GM10248 (cell line): ENCODE data around the gene COL4A4.

Source experiments
- CTCF ChIA-PET: fragments of 300-600 bp; sonication (Branson Sonifier 250); formaldehyde crosslinking; extraction: SDS; loops from one replicate; lab custom pipeline; 2021; ENCODE audit warnings: antibody characterized with exemption; lab: Yijun Ruan, JAX
- POLR2A ChIA-PET: fragments of 350-650 bp; sonication (Branson Sonifier 250); formaldehyde crosslinking; extraction: SDS; loops from one replicate; lab custom pipeline; 2020; ENCODE audit warnings: antibody characterized with exemption; lab: Yijun Ruan, JAX
- DNase-seq: peaks from one replicate; pipeline ENCODE4 v3.0.0; 2012; ENCODE audit errors: extremely low spot score
- CTCF ChIP-seq: IDR thresholded peaks from 2 replicates; pipeline ENCODE4 v1.5.1; 2012; ENCODE audit warnings: mild to moderate bottlenecking, low read depth; ENCODE audit errors: extremely low read depth, missing control alignments, control extremely low read depth

Gene COL4A4

GRCh38 chr2:227198866-227199265 lies 34.9 kb upstream of the COL4A4 start:
- POLR2A ChIA-PET = no interaction called here
- DNase-seq = no peak
- CTCF ChIA-PET = no interaction called here
- no peak for TF ChIP-seq CTCF

DNA sequence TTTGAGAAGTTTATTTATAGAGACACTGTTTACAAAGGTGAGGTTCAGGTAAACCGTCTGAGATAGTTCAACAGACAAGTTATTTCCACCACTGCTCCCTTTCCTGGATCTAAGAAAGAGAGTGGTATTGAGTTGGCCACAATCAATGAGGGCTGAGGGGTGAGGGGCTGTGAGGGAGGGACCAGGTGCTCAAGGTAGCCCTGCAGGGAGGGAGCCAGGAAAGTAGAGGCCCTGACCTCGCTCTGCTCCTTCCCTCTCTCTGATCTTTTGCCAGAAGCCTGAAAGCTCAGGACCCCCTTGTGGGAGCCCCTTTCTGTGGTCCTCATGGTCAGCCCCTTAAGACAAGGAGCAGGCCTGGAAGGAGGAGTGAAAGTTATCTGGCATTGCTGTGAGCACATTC lies 30.2 kb upstream of the COL4A4 start:
- POLR2A ChIA-PET = no interaction called here
- CTCF ChIA-PET = interaction anchor here (2.1 kb wide), 1 partner anchor 44 kb away, joined by 10 read pairs; no protein-coding TSS in a partner anchor
- no peak for DNase-seq
- no peak for TF ChIP-seq CTCF

DNA sequence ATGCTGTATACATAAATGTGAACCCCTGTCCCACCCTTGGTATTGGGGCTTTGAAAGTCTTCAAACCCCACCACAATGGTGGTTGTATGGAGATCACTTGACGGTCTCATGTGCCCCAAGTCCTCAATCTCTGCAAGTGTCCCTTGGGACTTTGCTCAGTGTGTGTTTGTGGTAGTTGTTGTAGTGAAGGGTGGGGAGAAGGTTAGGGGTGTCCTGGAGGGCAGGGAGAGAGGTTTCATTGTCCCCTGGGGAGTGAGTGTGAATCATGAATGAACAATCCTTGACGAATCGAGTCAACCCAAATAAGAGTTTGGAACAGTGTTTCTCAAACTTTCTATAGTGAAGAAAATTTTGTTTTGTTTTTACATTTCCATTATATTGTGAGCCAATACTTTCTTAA lies 28.5 kb upstream of the COL4A4 start:
- DNase-seq = no peak
- CTCF ChIA-PET = no interaction called here
- no peak for TF ChIP-seq CTCF
- POLR2A ChIA-PET = no interaction called here

DNA sequence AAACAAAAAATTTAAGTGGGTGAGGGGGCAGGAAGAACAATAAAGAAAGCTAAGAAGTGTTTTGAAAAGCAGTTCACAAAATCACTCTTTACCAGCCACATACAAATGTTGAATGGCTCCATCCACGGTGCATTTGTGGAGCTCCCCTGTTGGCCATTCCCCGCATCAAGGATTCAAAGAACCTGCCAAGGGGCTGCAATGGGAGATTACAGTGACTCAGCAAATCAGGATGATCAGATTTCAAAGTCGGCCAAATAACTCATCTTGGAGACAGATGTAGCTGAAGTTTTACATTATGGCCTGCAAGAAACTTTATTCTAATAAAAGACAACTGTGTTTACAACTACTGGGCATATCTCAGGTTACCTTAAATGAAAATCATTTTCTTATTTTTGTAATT lies 27.4 kb upstream of the COL4A4 start:
- CTCF ChIA-PET = interaction anchor here (0.7 kb wide), 1 partner anchor 14 kb away, joined by 3 read pairs; no protein-coding TSS in a partner anchor
- POLR2A ChIA-PET = no interaction called here
- no peak for TF ChIP-seq CTCF
- no peak for DNase-seq

DNA sequence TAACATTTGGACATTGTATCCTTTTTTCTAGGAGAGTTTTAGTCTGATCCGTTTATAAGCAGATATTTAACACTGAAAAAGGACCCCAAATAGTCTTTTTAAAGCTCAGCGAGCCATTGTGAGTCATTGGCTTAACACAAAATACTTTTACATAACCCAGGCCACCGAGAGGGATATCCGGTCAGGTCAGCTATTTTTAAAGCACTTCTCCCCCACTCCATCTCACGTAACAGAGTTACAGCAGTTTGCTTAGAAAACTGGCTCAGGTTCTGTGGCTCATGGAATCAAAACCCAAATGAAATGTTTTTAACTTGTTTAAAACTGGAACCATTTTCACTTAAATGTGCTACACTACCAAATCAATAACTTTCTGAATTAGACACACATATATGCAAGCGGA lies 24.3 kb upstream of the COL4A4 start:
- DNase-seq = no peak
- CTCF ChIA-PET = interaction anchor here (0.9 to 2.2 kb wide), 4 partner anchors 12 to 198 kb away, joined by 3 to 11 read pairs (median 4); no protein-coding TSS in a partner anchor
- TF ChIP-seq CTCF = no peak
- POLR2A ChIA-PET = interaction anchor here (1.1 kb wide), 1 partner anchor 24 kb away, joined by 3 read pairs; the partner anchor contains the start of genes COL4A3 and COL4A4

DNA sequence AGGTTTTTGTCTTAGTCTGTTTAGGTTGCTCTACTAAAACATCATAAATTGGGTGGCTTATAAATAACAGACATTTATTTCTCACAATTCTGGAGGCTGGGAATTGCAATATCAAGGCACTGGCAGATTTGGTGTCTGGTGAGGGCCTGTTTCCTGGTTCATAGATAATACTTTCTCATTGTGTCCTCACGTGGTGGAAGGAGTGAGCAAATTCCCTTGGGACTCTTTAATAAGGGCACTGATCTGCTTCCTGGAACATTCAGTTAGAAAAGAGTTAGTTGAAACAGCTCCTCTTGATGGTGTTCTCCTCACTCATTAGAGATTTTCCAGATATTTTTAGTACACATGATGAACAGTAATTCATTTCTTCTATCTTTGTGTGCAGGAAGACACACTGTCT lies 22.7 kb upstream of the COL4A4 start:
- ChIA-PET CTCF (interaction anchor here (1.7 to 2.2 kb wide), 3 partner anchors 13 to 51 kb away, joined by 4 to 11 read pairs (median 5); no protein-coding TSS in a partner anchor), POLR2A (no interaction called here)
- TF ChIP-seq CTCF = no peak
- no peak for DNase-seq
